Lung microvascular endothelial cell (primary cell): Measurements from ENCODE around the gene SPPL3. TPM values are rescaled to one million over a fixed set of nuclear protein-coding genes. Genes with fewer than 3 reads are reported as not detected.

Source experiments
- DNase-seq, 2 donors: peaks; one replicate each; pipeline versions ENCODE4 v3.0.0 to v3.0.0-alpha.2; 2010; ENCODE audit warnings: low read depth in 2 of 2
- total RNA-seq: library from RNA; depleted of rRNA; stranded (reverse); fragments of >200 nt; gene quantifications from 2 replicates; pipeline ENCODE4 v1.2.1, GENCODE V29; 2014

The SPPL3 gene
- total RNA-seq, 1 donor from 2014 or later = 6.0 TPM

GRCh38 chr12:120787889-120788288, 116.3 kb downstream of the SPPL3 start:
- DNase-seq = no peak

- no peak for DNase-seq
These were observed 119.4 kb downstream of the SPPL3 start for GRCh38 chr12:120784804-120785203.

- peak; percentile 89 to 97 for DNase-seq
These were observed 121.0 kb downstream of the SPPL3 start for GRCh38 chr12:120783197-120783596.

- DNase-seq = no peak
These were observed 128.2 kb downstream of the SPPL3 start for GRCh38 chr12:120775862-120776552.

- DNase-seq = peak; percentile 75
These were observed 129.8 kb downstream of the SPPL3 start for GRCh38 chr12:120774169-120774916.

- DNase-seq = no peak
These were observed 133.1 kb downstream of the SPPL3 start for GRCh38 chr12:120771097-120771496.

GRCh38 chr12:120767071-120768024, 136.8 kb downstream of the SPPL3 start:
- DNase-seq = no peak

- no peak for DNase-seq
These were observed 137.6 kb downstream of the SPPL3 start for GRCh38 chr12:120766566-120766965.

- no peak for DNase-seq
These were observed 139.3 kb downstream of the SPPL3 start for GRCh38 chr12:120764816-120765215.

- no peak for DNase-seq
These were observed 140.9 kb downstream of the SPPL3 start for GRCh38 chr12:120763250-120763649.

- no peak for DNase-seq
These were observed 142.1 kb downstream of the SPPL3 start for GRCh38 chr12:120762086-120762485.

GRCh38 chr12:120761519-120761934, 142.6 kb downstream of the SPPL3 start:
- DNase-seq = no peak

- DNase-seq = no peak
These were observed 143.6 kb downstream of the SPPL3 start for GRCh38 chr12:120760349-120761254.

GRCh38 chr12:120759591-120760348, 144.4 kb downstream of the SPPL3 start:
- DNase-seq = no peak

- DNase-seq = no peak
These were observed 145.2 kb downstream of the SPPL3 start for GRCh38 chr12:120758798-120759590.

- no peak for DNase-seq
These were observed 146.2 kb downstream of the SPPL3 start for GRCh38 chr12:120757949-120758348.

GRCh38 chr12:120757226-120757742, 146.9 kb downstream of the SPPL3 start:
- no peak for DNase-seq

- no peak for DNase-seq
These were observed 148.9 kb downstream of the SPPL3 start for GRCh38 chr12:120755269-120755668.

GRCh38 chr12:120754792-120755191, 149.4 kb downstream of the SPPL3 start:
- no peak for DNase-seq
